T-helper 1 cell treated with Interleukin-12 subunit alpha and Interleukin-12 subunit beta and Interleukin-4 antibody, amounts not matched to agents 30 μg/mL and 1 μg/mL, for 36 hours (primary cell): Measurements from ENCODE around the gene WDR46.
A peak's percentile ranks its signal among the peaks of the same experiment; 100 is the strongest.
"Not testable (repeated sequence)": the region's sequence is repeated elsewhere in the genome, so short reads cannot be mapped to it uniquely, and the experiment has no call there.

Experiments used
- H3K27ac Mint-ChIP-seq: one replicate; pipeline ENCODE4 v1.8.0; 2021; ENCODE audit warnings: mild to moderate bottlenecking, mixed read lengths
- H3K27me3 Mint-ChIP-seq: one replicate; pipeline ENCODE4 v1.8.0; 2021; ENCODE audit warnings: low read depth, mixed read lengths
- H3K36me3 Mint-ChIP-seq: one replicate; pipeline ENCODE4 v1.8.0; 2021; ENCODE audit warnings: low read depth, mixed read lengths
- H3K4me1 Mint-ChIP-seq: one replicate; pipeline ENCODE4 v1.8.0; 2021; ENCODE audit warnings: low read depth, mixed read lengths
- H3K4me3 Mint-ChIP-seq: one replicate; pipeline ENCODE4 v1.8.0; 2021; ENCODE audit warnings: mild to moderate bottlenecking, moderate library complexity, mixed read lengths
- H3K9me3 Mint-ChIP-seq: one replicate; pipeline ENCODE4 v1.8.0; 2021; ENCODE audit warnings: mixed read lengths

WDR46 gene

DNA sequence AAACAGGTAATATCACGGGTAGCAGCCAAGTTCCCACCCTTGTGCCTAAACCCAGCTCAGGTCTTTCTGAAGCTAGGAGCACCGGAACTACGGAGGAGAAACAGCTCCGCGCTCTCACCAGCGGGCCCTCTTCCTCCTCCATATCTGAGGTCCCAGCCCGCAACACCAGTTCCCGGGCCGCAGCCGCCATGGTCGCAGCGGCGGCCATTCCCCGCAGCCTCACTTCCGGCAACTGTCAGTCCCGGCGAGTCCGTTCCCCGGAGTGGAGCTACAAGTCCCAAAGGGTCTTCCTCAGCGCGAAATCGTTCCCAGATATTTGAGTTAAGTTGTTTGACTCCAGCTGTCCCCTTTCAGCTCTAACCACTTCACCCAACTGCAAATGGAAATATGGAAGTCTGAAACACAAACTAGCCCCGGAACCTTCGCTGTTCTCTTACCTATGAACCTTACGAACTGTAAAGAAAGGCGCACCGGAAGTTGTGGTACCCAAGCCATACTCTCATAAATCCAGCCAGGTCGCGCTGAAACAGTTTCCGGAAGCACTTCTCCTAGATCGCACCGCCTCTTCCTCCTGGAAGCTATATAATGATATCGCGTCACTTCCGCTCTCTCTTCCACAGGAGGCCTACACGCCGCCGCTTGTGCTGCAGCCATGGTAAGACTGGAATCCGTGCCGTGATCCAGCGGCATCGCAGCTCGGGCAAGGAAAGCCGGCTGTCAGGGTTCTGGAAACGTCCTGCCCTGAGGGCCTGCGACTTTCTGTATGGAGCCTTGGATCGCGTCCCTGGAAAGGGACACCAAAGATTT, 17.4 kb downstream of the WDR46 start, which contains the start of the genes RPS18 and VPS52:
Gene RPS18, plus strand, starts transcription at position 608 of the 807 bp plus-strand sequence. Its CDS starts 45 bp downstream, at position 653.
Gene VPS52, minus strand, starts transcription at position 409 of the 807 bp plus-strand sequence. Its CDS starts 201 bp downstream, at position 208.
- Mint-ChIP-seq H3K4me1 (peaks cover 42% of the 10 kb centered on the region), H3K27ac (peak within 1 kb of the TSS; percentile 98)

DNA sequence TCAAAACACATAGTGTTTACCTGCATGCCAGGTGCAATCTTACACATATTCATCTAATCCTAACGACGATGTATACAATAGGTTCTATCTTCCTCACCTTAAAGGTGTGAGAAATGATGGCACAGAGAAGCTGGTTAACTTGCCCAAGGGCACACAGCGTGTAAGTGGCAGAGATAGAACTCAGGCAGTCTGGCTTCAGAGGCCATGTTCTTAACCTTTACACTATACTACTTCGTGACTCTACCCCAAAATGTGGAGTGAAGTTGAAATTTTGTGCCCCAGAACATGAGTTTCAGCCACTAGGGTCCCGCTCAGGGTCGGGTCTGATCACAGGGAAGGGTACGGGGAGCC, 17.9 kb downstream of the WDR46 start:
- H3K4me3 Mint-ChIP-seq, result peak overlapping the region; percentile 96
- H3K27ac Mint-ChIP-seq, result peak overlapping the region; percentile 98
- H3K9me3 Mint-ChIP-seq, result no peaks in the 10 kb centered on the region
- H3K36me3 Mint-ChIP-seq, result peaks cover 59% of the 10 kb centered on the region
- H3K27me3 Mint-ChIP-seq, result no peaks in the 10 kb centered on the region
- peaks cover 37% of the 10 kb centered on the region for H3K4me1 Mint-ChIP-seq

More for the DNA sequence above, 17.4 kb downstream of the WDR46 start, which contains the start of the genes RPS18 and VPS52:
- Mint-ChIP-seq H3K4me3 (peak within 1 kb of the TSS; percentile 96), H3K9me3 (no peaks in the 10 kb centered on the region), H3K36me3 (peaks cover 61% of the 10 kb centered on the region), H3K27me3 (no peaks in the 10 kb centered on the region)

- H3K36me3 Mint-ChIP-seq, result peaks cover 40% of the 10 kb centered on the region
- no peak overlapping the region for H3K4me3 Mint-ChIP-seq
- H3K27ac Mint-ChIP-seq, result peak overlapping the region; percentile 49
- H3K4me1 Mint-ChIP-seq, result peaks cover 1% of the 10 kb centered on the region
- H3K27me3 Mint-ChIP-seq, result no peaks in the 10 kb centered on the region
- H3K9me3 Mint-ChIP-seq, result no peaks in the 10 kb centered on the region
Observed at GRCh38 chr6:33264015-33264414, 25.0 kb downstream of the WDR46 start.

DNA sequence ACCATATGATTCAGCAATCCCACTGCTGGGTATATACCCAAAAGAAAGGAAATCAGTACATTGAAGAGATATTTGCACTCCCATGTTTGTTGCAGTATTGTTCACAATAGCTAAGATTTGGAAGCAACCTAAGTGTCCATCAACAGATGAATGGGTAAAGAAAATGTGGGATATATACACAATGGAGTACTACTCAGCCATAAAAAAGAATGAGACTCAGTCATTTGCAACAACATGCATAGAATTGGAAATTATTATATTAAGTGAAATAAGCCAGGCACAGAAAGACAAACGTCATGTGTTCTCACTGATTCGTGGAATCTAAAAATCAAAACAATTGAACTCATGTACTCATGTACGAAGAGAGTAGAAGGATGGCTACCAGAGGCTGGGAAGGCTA, 26.5 kb downstream of the WDR46 start:
- H3K4me1 Mint-ChIP-seq, H3K27me3 Mint-ChIP-seq, H3K9me3 Mint-ChIP-seq, H3K27ac Mint-ChIP-seq, H3K4me3 Mint-ChIP-seq: not testable (repeated sequence)
- peaks cover 32% of the 10 kb centered on the region for H3K36me3 Mint-ChIP-seq

DNA sequence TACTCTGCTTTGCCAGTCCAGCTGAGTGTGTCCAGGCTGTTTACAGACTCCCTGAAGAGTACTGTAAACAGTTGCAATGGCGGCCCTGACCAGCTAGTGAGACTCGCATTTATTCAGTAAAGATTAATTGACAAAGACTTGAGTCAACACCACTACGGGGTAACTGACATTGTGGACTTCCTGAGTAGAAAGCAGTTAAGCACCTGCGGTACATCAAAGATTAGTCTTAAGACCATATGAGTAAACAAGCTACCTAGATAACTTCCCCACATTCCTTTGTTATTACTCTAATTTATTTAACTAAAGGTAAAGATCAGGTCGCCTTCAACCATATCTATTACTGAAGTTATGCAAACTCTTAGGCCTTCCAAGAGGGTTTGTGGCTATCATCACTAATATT, 30.0 kb downstream of the WDR46 start:
- no peaks in the 10 kb centered on the region for H3K27me3 Mint-ChIP-seq
- H3K9me3 Mint-ChIP-seq, result no peaks in the 10 kb centered on the region
- H3K27ac Mint-ChIP-seq, result no peak overlapping the region
- peaks cover 26% of the 10 kb centered on the region for H3K36me3 Mint-ChIP-seq
- peaks cover 3% of the 10 kb centered on the region for H3K4me1 Mint-ChIP-seq
- no peak overlapping the region for H3K4me3 Mint-ChIP-seq

- Mint-ChIP-seq H3K4me1 (peaks cover 23% of the 10 kb centered on the region), H3K9me3 (no peaks in the 10 kb centered on the region), H3K27me3 (no peaks in the 10 kb centered on the region), H3K4me3 (no peak overlapping the region), H3K27ac (no peak overlapping the region), H3K36me3 (peaks cover 30% of the 10 kb centered on the region)
Observed at GRCh38 chr6:33254591-33254990, 34.4 kb downstream of the WDR46 start.

GRCh38 chr6:33252759-33253158, 36.3 kb downstream of the WDR46 start:
- H3K9me3 Mint-ChIP-seq, result no peaks in the 10 kb centered on the region
- H3K4me1 Mint-ChIP-seq, result peaks cover 30% of the 10 kb centered on the region
- no peak overlapping the region for H3K4me3 Mint-ChIP-seq
- H3K27me3 Mint-ChIP-seq, result no peaks in the 10 kb centered on the region
- peaks cover 29% of the 10 kb centered on the region for H3K36me3 Mint-ChIP-seq
- H3K27ac Mint-ChIP-seq, result no peak overlapping the region

DNA sequence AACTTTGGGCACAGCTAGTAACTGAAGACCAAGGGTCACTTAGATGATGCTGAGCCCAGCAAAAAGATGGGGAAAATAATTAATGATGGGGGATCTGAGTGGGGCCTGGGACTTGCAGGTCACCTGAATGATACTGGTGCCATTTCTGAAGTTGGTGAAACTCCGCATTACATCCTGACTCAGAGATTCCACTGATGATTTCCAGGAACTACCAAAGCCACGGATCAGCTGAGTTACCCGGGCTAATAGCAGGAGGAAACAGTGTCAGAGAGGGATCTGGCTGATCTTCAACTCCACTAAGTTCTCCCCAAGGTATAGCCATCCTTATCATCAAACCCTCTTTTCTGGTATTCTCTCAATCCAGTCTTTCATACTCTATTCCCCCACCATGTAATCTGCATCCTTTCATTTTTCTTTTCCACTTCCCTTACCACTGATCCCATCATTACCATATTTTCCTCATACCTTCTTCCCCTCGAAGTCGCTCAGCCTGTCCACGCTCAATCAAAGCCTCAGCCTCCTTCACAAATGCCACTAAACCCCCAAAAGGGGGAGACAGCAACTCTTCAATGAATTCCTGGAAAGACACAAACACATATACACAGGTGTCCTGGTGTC, 37.5 kb downstream of the WDR46 start:
- Mint-ChIP-seq H3K4me3 (peak overlapping the region; percentile 41), H3K27ac (peak overlapping the region; percentile 39), H3K9me3 (no peaks in the 10 kb centered on the region), H3K36me3 (peaks cover 27% of the 10 kb centered on the region), H3K4me1 (peaks cover 30% of the 10 kb centered on the region), H3K27me3 (no peaks in the 10 kb centered on the region)

- Mint-ChIP-seq H3K9me3 (no peaks in the 10 kb centered on the region), H3K4me1 (peaks cover 29% of the 10 kb centered on the region), H3K4me3 (peak overlapping the region; percentile 91), H3K27me3 (peaks cover 3% of the 10 kb centered on the region), H3K36me3 (peaks cover 27% of the 10 kb centered on the region), H3K27ac (peak overlapping the region; percentile 94)
Observed at GRCh38 chr6:33250731-33251130, 38.3 kb downstream of the WDR46 start.

- peak overlapping the region; percentile 91 for H3K4me3 Mint-ChIP-seq
- no peaks in the 10 kb centered on the region for H3K9me3 Mint-ChIP-seq
Observed at GRCh38 chr6:33249732-33250630, 39.1 kb downstream of the WDR46 start.

DNA sequence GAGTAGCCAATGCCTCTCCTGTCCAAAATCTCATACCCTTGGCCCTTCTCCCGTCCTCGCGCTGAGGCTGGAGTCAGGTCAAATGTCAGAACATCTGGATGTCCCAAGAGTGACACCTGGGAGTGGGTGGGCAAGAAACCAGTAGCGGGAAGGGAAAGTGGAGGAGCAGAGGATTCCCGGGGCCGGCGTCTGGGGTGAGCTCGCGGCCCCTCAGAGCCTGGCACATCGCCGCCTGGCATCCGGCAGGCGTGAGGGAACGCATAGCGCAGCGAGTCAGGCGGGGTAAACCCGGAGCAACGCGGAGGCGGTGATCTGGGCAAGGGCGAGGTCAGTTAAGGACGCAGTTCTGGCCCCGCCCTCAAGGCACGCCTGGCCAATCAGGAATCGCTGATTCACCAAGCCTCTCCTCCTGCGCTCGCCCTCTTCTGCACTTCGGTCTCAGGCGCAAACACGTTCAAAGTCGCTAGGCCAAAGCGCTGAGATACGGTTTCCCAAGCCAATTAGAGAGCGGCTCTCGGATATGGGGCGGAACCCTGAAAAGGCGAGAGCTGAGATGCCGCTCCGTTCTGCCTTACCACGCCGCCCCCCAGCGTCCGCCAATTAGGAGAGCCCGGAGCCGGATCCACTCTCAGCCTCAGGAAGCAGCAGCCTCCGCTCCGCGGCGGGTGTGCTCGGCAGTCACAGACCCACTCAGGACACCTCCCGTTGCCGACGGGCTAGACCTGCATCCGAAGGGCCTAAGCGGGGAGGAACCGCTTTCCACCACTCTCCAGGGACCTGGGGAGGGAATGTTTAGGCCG, 39.9 kb downstream of the WDR46 start:
- H3K27ac Mint-ChIP-seq, result peak overlapping the region; percentile 94
- H3K36me3 Mint-ChIP-seq, result peaks cover 24% of the 10 kb centered on the region
- H3K9me3 Mint-ChIP-seq, result no peaks in the 10 kb centered on the region
- peaks cover 28% of the 10 kb centered on the region for H3K4me1 Mint-ChIP-seq
- peaks cover 4% of the 10 kb centered on the region for H3K27me3 Mint-ChIP-seq
- H3K4me3 Mint-ChIP-seq, result peak overlapping the region; percentile 91

More at GRCh38 chr6:33249732-33250630, 39.1 kb downstream of the WDR46 start:
- Mint-ChIP-seq H3K4me1 (peaks cover 28% of the 10 kb centered on the region), H3K27ac (peak overlapping the region; percentile 94), H3K27me3 (peaks cover 4% of the 10 kb centered on the region), H3K36me3 (peaks cover 26% of the 10 kb centered on the region)

GRCh38 chr6:33248643-33248931, 40.5 kb downstream of the WDR46 start:
- H3K4me1 Mint-ChIP-seq, result peaks cover 28% of the 10 kb centered on the region

DNA sequence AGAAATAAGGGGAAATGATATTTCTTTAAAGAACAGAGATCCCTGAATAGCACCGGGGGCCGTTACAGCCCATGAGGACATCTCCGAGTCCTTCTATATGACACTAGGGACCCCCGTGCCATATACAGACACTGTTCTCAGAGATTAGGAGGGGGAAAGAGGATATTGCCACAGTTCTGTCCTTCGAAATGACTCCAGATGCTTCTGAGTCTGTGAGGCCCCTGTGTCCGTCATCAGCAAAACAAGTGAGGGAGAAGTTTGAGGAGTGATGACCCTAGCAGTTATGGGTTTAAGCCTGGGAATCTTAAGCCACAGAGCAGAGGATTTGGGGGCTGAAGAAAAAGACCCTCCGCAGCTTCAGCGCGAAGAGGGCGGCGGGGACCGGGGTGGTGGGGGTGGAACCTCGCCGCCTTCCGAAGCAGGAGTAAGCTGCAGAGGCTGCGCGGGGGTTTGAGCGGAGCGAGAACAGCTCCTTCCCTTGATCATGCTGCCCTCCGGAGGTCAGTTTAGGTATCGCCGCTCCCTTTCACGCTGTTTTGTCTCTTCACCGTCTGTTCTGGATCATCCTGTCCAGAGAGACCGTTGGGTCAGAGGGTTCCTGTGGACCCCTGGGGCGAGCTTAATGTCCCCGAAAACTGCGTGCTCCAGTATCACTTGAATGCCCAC, 40.9 kb downstream of the WDR46 start:
- Mint-ChIP-seq H3K9me3 (no peaks in the 10 kb centered on the region), H3K27me3 (peaks cover 8% of the 10 kb centered on the region), H3K36me3 (peaks cover 24% of the 10 kb centered on the region), H3K27ac (peak overlapping the region; percentile 94), H3K4me3 (peak overlapping the region; percentile 91), H3K4me1 (peaks cover 28% of the 10 kb centered on the region)

More at GRCh38 chr6:33248643-33248931, 40.5 kb downstream of the WDR46 start:
- Mint-ChIP-seq H3K36me3 (peaks cover 24% of the 10 kb centered on the region), H3K27me3 (peaks cover 4% of the 10 kb centered on the region), H3K27ac (peak overlapping the region; percentile 94), H3K9me3 (no peaks in the 10 kb centered on the region), H3K4me3 (peak overlapping the region; percentile 91)
